GM23248 (cell line): ENCODE results near the gene CCL27.

Experiments
- EZH2 ChIP-seq: fragments of 200-600 bp; sonication (generic); IDR thresholded peaks from 2 replicates; pipeline ENCODE4 v1.6.1; 2018; ENCODE audit warnings: antibody characterized with exemption, mild to moderate bottlenecking; ENCODE audit not compliant: insufficient read depth, poor library complexity, severe bottlenecking
- EZH2phosphoT487 ChIP-seq: fragments of 200-600 bp; sonication (generic); IDR thresholded peaks from 2 replicates; pipeline ENCODE4 v1.6.1; 2018; ENCODE audit warnings: antibody characterized with exemption, moderate library complexity, mild to moderate bottlenecking, low read depth; ENCODE audit not compliant: insufficient read depth

DNA sequence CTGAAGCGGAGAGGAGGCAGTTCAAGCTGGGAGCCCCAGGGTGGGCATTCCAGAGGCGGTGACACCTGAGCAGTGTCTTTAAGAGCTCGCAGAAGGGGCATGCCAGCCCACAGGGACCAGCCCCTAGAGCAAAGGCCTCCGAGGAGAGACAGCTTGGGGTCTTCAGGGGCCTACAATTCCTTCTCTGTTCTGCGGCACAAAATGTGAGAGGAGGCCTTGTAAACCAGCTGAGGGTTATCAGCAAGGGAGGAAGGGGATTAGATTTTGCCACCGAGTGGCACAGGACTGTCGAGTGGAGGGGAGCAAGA is 24.4 kb downstream of the CCL27 start:
- TF ChIP-seq EZH2phosphoT487 (no peak), EZH2 (no peak)
